ENCODE data around the gene GRM1.

The GRM1 gene

DNA sequence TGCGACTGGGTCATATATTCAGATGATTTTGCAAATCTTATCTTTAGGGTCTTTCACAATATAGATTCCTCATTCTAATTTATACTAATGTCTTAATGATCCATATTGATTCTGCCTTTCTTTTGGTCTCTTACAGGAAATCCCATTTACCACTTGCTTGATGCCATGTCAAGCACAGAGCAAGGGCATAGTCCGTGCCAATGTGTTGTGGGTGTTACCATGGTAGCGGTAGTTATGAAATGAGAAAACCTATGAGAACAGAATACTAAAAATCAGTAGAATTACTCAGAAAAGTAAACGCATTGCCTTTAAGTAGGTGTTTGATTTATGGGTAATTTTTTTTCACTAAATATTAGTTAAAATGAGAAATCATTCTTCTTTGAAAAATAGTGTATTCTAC is 360.9 kb downstream of the GRM1 start:
- Histone ChIP-seq H3K4me3 (ENCODE audit: insufficient read depth, low read depth, low read length) (no peak overlapping the region), H3K9me3 (ENCODE audit: control insufficient read depth, low read length) (no peaks in the 10 kb centered on the region), H3K27me3 (ENCODE audit: control insufficient read depth, insufficient read depth, low read length, poor library complexity, severe bottlenecking) (no peaks in the 10 kb centered on the region), H3K36me3 (ENCODE audit: control insufficient read depth, insufficient read depth, low read length) (no peaks in the 10 kb centered on the region), H3K4me1 (ENCODE audit: control insufficient read depth, insufficient read depth, low read length) (peaks cover 8% of the 10 kb centered on the region), H3K27ac (ENCODE audit: insufficient read depth, low read depth, low read length, poor library complexity, severe bottlenecking) (no peak overlapping the region)
- WGBS, 2 experiments = 90 to 95% methylated on average over 1 to 4 of the region's 4 CpGs

DNA sequence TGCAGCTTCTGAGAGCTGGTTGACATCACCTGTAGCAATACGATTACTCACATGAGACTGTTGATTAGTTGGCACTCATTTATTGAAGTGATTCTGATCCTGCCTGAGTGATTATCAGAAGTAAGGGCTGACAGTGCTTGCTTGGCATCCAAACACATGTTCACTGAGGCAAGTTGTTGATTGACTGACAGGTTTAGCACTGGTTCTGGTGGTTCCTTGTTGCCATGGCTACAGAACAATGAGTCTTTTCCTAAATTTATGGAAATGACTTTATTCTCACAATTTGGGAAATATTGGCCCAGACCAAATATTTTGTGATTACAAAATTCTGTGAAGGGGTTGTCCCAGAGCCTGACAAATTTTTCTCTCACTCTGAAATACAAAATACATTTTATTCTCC is 368.8 kb downstream of the GRM1 start:
- no peak overlapping the region for H3K4me3 ChIP-seq (ENCODE audit: insufficient read depth, low read depth, low read length)
- no peaks in the 10 kb centered on the region for H3K4me1 ChIP-seq (ENCODE audit: control insufficient read depth, insufficient read depth, low read length)
- H3K27me3 ChIP-seq (ENCODE audit: control insufficient read depth, insufficient read depth, low read length, poor library complexity, severe bottlenecking) = no peaks in the 10 kb centered on the region
- no peaks in the 10 kb centered on the region for H3K9me3 ChIP-seq (ENCODE audit: control insufficient read depth, low read length)
- no peak overlapping the region for H3K27ac ChIP-seq (ENCODE audit: insufficient read depth, low read depth, low read length, poor library complexity, severe bottlenecking)
- no peaks in the 10 kb centered on the region for H3K36me3 ChIP-seq (ENCODE audit: control insufficient read depth, insufficient read depth, low read length)
- WGBS, 2 experiments = 98 to 100% methylated on average over 1 of the region's 1 CpG

DNA sequence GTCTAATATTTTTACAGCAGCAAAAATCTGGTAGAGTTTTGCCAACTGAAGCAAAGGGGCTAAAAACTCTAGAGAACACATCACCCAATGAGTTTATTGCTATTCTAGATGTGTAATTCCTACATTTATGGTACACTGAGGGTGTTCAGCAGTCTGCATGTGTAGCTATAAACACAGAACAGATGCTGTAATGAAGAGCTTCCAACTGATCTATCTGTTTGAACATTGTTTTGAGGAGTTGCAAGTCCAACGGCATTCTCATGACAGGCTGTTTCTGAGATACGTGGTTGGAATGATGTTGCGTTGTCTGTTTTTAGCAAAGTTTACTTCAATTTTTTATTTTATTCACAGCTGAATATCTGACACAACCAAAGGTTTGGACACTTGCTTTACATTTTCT is 373.6 kb downstream of the GRM1 start:
- Histone ChIP-seq H3K4me1 (ENCODE audit: control insufficient read depth, insufficient read depth, low read length) (no peaks in the 10 kb centered on the region), H3K9me3 (ENCODE audit: control insufficient read depth, low read length) (no peaks in the 10 kb centered on the region), H3K27me3 (ENCODE audit: control insufficient read depth, insufficient read depth, low read length, poor library complexity, severe bottlenecking) (no peaks in the 10 kb centered on the region), H3K4me3 (ENCODE audit: insufficient read depth, low read depth, low read length) (no peak overlapping the region), H3K27ac (ENCODE audit: insufficient read depth, low read depth, low read length, poor library complexity, severe bottlenecking) (no peak overlapping the region), H3K36me3 (ENCODE audit: control insufficient read depth, insufficient read depth, low read length) (no peaks in the 10 kb centered on the region)
- WGBS, 2 experiments = 93 to 100% methylated on average over 1 to 3 of the region's 3 CpGs

DNA sequence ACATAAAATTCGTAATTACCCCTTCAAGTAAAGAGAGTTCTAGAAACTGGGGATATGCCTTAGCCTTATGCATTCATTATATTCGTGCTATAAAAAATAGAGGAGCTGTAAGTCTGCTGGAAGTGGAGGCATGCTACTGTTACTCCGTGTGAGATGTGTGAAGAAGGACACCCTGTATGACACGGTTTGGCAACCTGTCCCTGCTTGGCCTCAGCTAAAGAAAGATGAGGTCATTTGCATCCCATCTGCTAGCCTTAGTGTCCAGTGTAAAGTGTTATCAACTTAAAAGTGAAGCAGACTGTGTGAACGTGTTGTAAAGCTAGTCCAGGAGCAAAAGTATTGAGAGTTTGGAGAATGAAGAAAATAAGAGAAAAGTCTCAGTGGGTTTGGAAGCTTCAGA is 379.7 kb downstream of the GRM1 start:
- H3K27me3 ChIP-seq (ENCODE audit: control insufficient read depth, insufficient read depth, low read length, poor library complexity, severe bottlenecking) = no peaks in the 10 kb centered on the region
- no peaks in the 10 kb centered on the region for H3K4me1 ChIP-seq (ENCODE audit: control insufficient read depth, insufficient read depth, low read length)
- H3K4me3 ChIP-seq (ENCODE audit: insufficient read depth, low read depth, low read length) = no peak overlapping the region
- 90 to 92% methylated on average over 4 to 5 of the region's 5 CpGs for WGBS, 2 experiments
- no peak overlapping the region for H3K27ac ChIP-seq (ENCODE audit: insufficient read depth, low read depth, low read length, poor library complexity, severe bottlenecking)
- no peaks in the 10 kb centered on the region for H3K36me3 ChIP-seq (ENCODE audit: control insufficient read depth, insufficient read depth, low read length)
- no peaks in the 10 kb centered on the region for H3K9me3 ChIP-seq (ENCODE audit: control insufficient read depth, low read length)

DNA sequence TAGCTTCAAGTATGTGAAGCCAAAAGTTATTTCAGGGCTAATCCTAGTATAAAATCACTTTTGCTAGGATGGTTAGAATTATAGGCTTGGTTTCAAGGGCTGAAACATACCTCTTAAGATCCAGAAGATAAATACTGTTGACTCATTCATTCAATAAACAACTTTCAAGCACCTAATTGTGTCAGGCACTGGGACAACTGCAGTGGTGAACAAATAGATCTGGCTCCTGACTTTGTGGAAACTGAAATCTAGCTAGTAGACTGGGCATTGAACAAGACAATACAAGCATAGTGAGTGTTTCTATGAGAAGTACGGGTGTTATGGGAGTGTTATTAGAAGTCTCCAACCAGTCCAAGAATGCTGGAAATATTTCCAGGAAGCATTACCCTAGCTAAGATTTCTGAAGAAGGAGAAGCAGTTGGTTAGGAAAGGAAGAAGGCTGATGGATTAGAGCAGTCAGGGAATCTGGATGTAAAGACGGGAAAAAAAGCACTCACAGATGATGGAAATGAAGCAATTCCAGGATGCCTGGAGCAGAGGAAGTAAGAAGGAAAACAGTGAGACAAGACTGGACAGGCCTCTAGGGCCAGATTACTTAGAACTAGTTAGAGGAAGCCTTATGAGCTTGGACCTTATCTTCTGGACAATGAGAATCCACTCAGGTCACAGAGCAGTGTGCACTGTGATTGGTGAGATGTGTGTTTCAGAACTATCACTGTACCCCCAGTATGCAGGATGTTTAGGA is 382.2 kb downstream of the GRM1 start:
- no peaks in the 10 kb centered on the region for H3K27me3 ChIP-seq (ENCODE audit: control insufficient read depth, insufficient read depth, low read length, poor library complexity, severe bottlenecking)
- no peak overlapping the region for H3K27ac ChIP-seq (ENCODE audit: insufficient read depth, low read depth, low read length, poor library complexity, severe bottlenecking)
- WGBS, 2 experiments = 90 to 97% methylated on average over 2 of the region's 2 CpGs
- no peaks in the 10 kb centered on the region for H3K4me1 ChIP-seq (ENCODE audit: control insufficient read depth, insufficient read depth, low read length)
- H3K36me3 ChIP-seq (ENCODE audit: control insufficient read depth, insufficient read depth, low read length) = no peaks in the 10 kb centered on the region
- H3K9me3 ChIP-seq (ENCODE audit: control insufficient read depth, low read length) = no peaks in the 10 kb centered on the region
- H3K4me3 ChIP-seq (ENCODE audit: insufficient read depth, low read depth, low read length) = no peak overlapping the region

DNA sequence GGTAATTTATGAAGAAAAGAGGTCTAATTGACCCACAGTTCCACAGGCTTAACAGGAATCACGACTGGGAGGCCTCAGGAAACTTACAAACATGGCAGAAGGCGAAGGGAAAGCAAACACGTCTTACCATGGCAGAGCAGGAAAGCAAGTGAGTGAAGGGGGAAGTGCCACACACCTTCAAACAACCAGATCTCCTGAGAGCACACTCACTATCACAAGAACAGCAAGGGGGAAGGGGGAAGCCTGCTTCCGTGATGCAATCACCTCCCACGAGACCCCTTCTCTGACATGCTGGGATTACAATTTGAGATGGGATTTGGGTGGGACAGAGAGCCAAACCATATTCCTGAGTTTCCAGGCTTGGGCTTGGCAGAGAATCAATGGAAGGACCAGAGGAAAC is 390.7 kb downstream of the GRM1 start:
- WGBS, 2 experiments = 90 to 96% methylated on average over 5 of the region's 5 CpGs
- H3K36me3 ChIP-seq (ENCODE audit: control insufficient read depth, insufficient read depth, low read length) = no peaks in the 10 kb centered on the region
- no peak overlapping the region for H3K27ac ChIP-seq (ENCODE audit: insufficient read depth, low read depth, low read length, poor library complexity, severe bottlenecking)
- H3K4me3 ChIP-seq (ENCODE audit: insufficient read depth, low read depth, low read length) = no peak overlapping the region
- peaks cover 5% of the 10 kb centered on the region for H3K4me1 ChIP-seq (ENCODE audit: control insufficient read depth, insufficient read depth, low read length)
- no peaks in the 10 kb centered on the region for H3K9me3 ChIP-seq (ENCODE audit: control insufficient read depth, low read length)
- H3K27me3 ChIP-seq (ENCODE audit: control insufficient read depth, insufficient read depth, low read length, poor library complexity, severe bottlenecking) = no peaks in the 10 kb centered on the region

DNA sequence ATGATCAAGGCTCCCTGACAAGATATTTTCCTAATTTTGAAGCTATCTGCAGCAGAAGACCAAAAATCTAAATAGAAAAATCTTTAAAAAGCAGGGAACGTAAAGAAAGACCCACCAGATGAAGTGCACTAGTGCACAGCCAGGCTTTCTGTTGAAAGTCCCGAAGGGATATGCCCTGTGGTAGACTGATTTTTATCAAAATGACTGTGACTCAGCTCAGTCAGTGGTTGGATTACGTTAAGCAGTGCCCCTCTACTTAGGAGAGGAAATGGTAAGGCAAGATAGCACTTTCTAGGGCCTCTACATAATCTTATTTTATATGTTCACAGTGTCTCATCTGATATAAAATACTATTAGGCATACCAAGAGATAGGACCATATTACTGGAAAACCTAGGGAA is 391.4 kb downstream of the GRM1 start:
- Histone ChIP-seq H3K4me3 (ENCODE audit: insufficient read depth, low read depth, low read length) (no peak overlapping the region), H3K27ac (ENCODE audit: insufficient read depth, low read depth, low read length, poor library complexity, severe bottlenecking) (no peak overlapping the region), H3K27me3 (ENCODE audit: control insufficient read depth, insufficient read depth, low read length, poor library complexity, severe bottlenecking) (no peaks in the 10 kb centered on the region), H3K9me3 (ENCODE audit: control insufficient read depth, low read length) (no peaks in the 10 kb centered on the region), H3K36me3 (ENCODE audit: control insufficient read depth, insufficient read depth, low read length) (no peaks in the 10 kb centered on the region), H3K4me1 (ENCODE audit: control insufficient read depth, insufficient read depth, low read length) (peaks cover 5% of the 10 kb centered on the region)
- WGBS, 2 experiments = 92 to 96% methylated on average over 3 of the region's 3 CpGs

DNA sequence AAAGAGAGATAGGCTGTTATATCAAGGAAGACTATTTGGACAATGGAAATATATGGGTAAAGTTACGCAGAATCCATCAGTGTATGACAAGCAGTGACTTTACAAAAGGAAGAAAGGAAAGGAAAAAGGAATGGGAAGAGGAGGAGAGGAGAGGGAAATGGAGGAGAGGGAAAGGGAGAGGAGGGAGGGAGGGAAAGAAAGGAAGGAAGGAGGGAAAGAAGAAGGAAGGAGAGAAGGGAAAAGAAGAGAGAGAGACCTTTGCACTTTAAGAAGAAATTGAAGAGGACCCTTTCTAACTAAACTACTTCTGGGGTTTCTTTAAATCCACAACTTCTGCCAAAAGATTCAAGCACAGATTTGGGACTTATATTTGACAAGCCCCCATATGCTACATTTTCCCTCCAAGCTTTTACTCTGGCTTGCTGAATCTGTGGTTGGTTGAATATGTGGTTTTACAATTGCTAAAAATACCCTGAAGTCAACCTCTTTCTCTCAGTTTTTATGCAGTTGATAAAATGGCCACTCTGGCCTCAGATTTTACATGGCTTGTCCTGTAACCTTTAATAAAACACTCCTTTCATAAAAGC is 394.0 kb downstream of the GRM1 start:
- H3K27ac ChIP-seq (ENCODE audit: insufficient read depth, low read depth, low read length, poor library complexity, severe bottlenecking) = no peak overlapping the region
- peaks cover 13% of the 10 kb centered on the region for H3K4me1 ChIP-seq (ENCODE audit: control insufficient read depth, insufficient read depth, low read length)
- 96 to 100% methylated on average over 1 of the region's 1 CpG for WGBS, 2 experiments
- no peak overlapping the region for H3K4me3 ChIP-seq (ENCODE audit: insufficient read depth, low read depth, low read length)
- no peaks in the 10 kb centered on the region for H3K36me3 ChIP-seq (ENCODE audit: control insufficient read depth, insufficient read depth, low read length)
- H3K9me3 ChIP-seq (ENCODE audit: control insufficient read depth, low read length) = no peaks in the 10 kb centered on the region
- no peaks in the 10 kb centered on the region for H3K27me3 ChIP-seq (ENCODE audit: control insufficient read depth, insufficient read depth, low read length, poor library complexity, severe bottlenecking)

DNA sequence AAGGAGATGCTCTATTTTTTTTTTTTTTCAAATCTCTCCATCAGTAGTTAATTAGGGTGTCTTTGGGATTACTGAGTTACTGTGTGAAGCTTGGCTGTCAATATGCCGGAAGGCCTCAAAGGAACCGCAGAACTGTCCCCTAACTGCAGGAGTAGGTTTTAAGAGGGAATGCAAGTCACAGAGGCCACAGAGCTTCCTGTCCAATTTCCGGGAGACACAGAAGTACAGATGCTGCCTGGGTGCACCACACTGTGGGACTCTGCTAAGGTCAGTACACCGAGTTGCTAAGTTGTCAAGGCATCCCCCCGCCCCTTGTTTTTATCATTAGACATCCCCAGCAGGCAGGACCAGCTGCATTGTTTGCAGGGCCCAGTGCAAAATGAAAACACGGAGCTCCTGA is 394.6 kb downstream of the GRM1 start:
- Histone ChIP-seq H3K9me3 (ENCODE audit: control insufficient read depth, low read length) (no peaks in the 10 kb centered on the region), H3K36me3 (ENCODE audit: control insufficient read depth, insufficient read depth, low read length) (no peaks in the 10 kb centered on the region), H3K27ac (ENCODE audit: insufficient read depth, low read depth, low read length, poor library complexity, severe bottlenecking) (no peak overlapping the region), H3K4me3 (ENCODE audit: insufficient read depth, low read depth, low read length) (no peak overlapping the region), H3K4me1 (ENCODE audit: control insufficient read depth, insufficient read depth, low read length) (peaks cover 13% of the 10 kb centered on the region), H3K27me3 (ENCODE audit: control insufficient read depth, insufficient read depth, low read length, poor library complexity, severe bottlenecking) (no peaks in the 10 kb centered on the region)
- WGBS, 2 experiments = 82 to 83% methylated on average over 6 of the region's 6 CpGs

DNA sequence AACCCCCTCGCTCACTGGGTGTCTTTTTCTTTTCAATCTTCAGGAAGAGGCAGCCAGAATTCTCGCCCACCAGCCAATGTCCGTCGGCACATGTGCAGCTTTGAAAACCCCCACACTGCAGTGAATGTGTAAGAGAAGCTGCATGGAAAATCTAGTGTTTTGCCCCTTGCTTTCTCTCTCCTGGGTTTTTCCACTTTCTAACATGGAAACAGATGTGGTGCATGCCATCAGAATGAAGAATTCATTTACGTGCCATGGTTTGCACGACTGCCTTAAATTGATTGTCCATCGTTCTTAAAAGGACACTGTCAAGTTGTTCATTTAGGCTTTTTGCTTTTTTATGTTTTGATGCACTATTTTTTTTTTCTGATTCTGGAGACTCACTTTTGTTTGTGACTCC is 397.7 kb downstream of the GRM1 start:
- H3K4me3 ChIP-seq (ENCODE audit: insufficient read depth, low read depth, low read length) = no peak overlapping the region
- H3K4me1 ChIP-seq (ENCODE audit: control insufficient read depth, insufficient read depth, low read length) = peaks cover 13% of the 10 kb centered on the region
- H3K27ac ChIP-seq (ENCODE audit: insufficient read depth, low read depth, low read length, poor library complexity, severe bottlenecking) = no peak overlapping the region
- H3K9me3 ChIP-seq (ENCODE audit: control insufficient read depth, low read length) = no peaks in the 10 kb centered on the region
- no peaks in the 10 kb centered on the region for H3K27me3 ChIP-seq (ENCODE audit: control insufficient read depth, insufficient read depth, low read length, poor library complexity, severe bottlenecking)
- no peaks in the 10 kb centered on the region for H3K36me3 ChIP-seq (ENCODE audit: control insufficient read depth, insufficient read depth, low read length)
- WGBS, 2 experiments = 94 to 95% methylated on average over 7 of the region's 7 CpGs
